ENCODE data around the gene MBP.

The MBP gene

GRCh38 chr18:77113361-77114151 lies 19.0 kb downstream of the MBP start:
- no peak for DNase-seq

- no peak for DNase-seq
These were observed 19.9 kb downstream of the MBP start for GRCh38 chr18:77112747-77113092.

GRCh38 chr18:77111951-77112746 lies 20.4 kb downstream of the MBP start:
- DNase-seq, result no peak

DNA sequence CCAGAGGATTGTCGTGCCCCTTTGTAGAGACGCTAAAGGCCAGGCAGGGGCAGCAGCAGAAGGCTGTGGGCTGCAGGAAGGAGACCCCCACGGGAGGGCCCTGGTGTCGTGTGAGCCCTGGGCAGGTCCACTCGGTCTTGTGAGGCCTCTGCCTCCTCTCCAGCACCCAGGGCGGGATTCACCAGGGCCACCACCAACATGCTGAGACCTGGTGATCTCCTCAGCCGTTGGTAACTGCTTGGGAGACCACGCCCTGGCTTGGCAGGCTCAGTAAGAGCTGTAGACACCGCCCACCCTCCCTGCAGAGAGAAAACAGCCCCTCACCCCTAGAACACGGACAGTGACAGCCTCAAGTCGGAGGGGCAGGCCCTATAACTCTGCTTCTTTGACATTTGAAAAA lies 21.1 kb downstream of the MBP start:
- no peak for DNase-seq

GRCh38 chr18:77110936-77111335 lies 21.6 kb downstream of the MBP start:
- DNase-seq, result no peak

- DNase-seq, result no peak
These were observed 22.2 kb downstream of the MBP start for GRCh38 chr18:77110400-77110799.

GRCh38 chr18:77109648-77110019 lies 22.9 kb downstream of the MBP start:
- no peak for DNase-seq

DNA sequence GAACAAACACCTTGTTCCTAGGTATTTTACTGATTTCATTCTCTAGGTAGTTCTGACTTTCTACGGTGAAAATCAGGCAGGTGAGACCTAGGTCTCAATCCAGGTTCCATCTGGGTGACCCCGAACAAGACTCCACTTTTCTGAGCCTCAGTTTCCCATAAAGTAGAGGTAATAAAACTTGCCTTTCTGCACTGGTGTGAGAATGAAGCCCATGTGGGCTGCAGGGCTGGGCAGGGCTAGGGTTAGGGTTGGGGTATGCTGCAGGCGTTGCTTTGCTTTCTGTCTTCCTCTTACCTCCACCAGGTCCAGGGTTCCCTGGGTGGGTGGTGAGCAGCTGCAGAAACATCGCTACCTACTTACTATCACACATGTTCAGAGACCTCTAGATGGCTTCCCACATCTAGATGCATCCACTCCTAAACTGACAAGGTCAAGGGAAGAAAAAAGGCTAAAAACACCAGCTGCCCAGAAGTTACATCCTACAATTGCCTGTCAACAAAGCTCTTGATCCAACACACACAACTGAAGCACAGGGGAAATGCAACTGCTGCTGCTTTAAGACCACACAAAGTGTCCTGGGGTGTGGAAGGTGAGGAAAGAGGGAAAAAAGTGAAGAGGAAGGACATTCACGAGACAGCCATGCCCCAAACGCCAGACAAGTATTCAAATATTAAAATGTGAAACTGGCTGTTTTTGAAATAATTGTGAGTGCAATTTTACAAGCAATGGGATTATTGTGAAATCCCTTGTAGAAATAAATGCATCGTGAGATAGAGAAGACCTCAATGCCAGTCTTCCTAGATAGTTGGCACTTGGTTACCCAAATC lies 23.5 kb downstream of the MBP start:
- no peak for DNase-seq

GRCh38 chr18:77108001-77108692 lies 24.4 kb downstream of the MBP start:
- peak in 1 of 2 donors; percentile 48 for DNase-seq

- no peak for DNase-seq
These were observed 25.3 kb downstream of the MBP start for GRCh38 chr18:77107292-77107691.

DNA sequence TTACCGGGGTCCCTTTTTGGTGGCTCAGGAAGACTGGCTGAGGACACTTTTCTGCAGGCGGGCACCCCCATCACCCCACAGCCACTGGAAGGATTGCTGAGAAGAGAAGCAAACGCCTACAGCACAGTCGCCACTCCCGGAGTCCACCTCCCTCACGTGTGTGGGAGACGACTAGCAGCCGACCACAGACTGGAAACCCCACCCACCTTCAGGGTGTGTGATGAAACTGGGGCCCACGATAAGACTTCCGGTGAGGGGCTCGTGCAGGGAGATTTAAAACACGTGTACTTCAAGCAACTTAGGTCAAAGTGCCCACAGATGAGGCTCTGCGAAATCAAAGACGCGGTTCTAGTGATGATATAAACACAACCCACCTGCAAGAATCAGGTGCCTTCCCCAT lies 26.3 kb downstream of the MBP start:
- DNase-seq, result no peak

DNA sequence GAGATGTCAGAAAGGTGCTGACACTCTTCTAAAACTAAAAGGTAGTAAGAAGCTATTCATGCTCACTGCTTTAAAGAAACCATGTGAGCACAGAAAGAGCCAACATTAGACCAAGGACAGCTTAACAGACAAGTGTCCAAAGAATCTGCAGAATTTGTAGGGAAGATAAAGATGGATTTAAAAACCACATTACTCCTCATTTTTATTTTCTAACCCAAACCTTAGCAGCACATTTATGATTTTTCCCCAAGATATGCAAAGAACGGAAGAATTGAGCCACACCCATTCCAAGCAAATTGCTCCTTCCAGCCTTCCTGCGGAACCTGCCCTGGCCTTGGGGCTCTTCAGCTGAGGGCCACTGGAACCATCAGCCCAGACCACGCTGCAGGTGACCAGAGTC lies 26.9 kb downstream of the MBP start:
- no peak for DNase-seq

DNA sequence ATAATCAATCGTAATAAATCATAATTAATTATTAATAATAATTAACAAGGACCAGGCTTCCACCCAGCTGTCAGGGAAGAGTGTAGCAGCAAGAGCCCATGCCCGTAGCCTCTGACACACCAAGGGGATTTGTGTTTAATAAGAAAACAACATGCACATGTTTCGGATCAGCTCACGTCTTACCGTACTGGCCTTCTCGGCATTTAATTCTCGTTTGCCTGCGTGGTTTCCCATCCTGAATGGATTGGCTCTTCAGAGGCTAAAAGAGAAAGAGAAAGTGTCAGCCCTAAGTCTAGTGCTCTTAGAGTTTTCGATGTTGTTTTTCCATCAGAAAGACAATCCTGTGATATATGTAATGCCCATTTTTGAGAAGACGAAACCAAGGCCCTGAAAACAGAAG lies 27.6 kb downstream of the MBP start:
- no peak for DNase-seq

GRCh38 chr18:77103991-77104531 lies 28.5 kb downstream of the MBP start:
- no peak for DNase-seq

- no peak for DNase-seq
These were observed 29.3 kb downstream of the MBP start for GRCh38 chr18:77103187-77103850.

DNA sequence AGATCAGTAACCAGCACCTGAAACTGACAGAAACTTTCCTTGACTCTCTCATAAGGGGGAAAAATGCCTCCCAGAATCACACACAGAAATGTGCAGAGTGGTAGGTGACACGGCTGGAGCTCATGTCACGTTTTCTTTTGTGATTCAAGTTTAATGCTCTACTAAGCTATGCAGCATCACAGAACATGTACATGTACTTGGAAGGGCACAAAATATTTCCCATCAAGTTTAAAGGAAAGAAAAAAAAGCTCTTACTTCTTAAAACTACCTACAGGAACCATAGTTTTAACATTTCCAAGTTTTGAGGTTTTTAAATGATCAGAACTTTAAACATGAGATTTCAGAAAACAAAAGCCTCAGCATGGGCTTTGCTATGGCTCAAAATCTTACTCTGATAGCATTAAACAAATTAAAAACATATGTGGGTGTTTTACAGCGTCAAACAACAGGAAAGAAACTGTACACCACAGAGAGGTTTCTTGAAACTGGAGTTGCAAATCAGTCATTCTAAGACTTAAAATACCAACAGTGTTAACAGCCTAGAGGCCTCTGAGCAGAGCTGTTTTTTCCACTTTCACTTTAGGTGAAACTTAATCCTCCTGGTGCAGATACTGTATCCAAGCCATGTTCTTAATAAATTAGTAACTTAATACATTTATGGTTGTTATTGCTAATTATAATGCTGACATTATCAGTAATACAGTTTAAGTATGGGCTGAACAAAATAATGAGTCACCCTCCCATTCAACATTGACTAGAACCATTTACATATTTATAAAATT lies 30.1 kb downstream of the MBP start:
- DNase-seq, result peak in 1 of 2 donors; percentile 35

DNA sequence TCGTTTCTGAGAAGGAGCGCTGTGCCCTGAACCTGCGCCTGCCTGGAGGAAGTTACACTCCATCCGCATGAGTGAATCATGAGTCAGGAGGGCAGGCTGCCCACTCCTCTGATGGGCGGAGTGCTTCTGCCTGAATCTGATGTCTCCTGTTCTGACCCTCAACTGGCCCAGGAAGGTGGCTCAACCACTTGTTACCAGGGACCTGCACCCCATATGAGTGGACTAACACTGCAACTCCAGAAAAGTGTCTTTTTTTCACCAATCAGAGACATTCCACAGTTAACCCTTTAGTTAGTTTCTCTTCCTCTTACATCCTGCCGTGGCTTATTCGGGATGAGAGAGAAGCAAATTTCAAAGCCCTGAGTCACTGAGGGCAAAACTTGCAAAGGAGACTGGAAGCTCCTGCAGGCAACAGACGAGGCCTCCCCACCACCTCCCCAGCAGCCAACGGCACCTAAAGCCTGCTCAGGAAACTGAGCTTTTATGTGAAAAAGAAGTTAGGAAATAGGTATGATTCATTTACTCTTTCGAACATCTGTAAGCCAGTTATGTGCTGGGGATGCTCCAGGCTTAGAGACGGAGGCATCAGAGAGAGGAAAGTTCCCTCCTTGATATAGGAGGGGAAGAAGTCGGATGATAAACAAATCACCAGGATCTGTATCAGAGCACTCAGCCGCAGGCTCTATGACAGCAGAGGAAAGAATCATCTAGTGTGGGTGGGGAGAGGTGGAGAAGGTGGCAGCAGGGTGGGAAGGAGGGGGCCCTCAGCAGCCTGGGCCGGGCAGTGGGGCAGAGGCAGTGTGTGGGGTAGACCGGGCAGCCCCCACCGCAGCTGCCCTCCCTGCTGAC lies 30.9 kb downstream of the MBP start:
- DNase-seq, result peak; percentile 63 to 77

DNA sequence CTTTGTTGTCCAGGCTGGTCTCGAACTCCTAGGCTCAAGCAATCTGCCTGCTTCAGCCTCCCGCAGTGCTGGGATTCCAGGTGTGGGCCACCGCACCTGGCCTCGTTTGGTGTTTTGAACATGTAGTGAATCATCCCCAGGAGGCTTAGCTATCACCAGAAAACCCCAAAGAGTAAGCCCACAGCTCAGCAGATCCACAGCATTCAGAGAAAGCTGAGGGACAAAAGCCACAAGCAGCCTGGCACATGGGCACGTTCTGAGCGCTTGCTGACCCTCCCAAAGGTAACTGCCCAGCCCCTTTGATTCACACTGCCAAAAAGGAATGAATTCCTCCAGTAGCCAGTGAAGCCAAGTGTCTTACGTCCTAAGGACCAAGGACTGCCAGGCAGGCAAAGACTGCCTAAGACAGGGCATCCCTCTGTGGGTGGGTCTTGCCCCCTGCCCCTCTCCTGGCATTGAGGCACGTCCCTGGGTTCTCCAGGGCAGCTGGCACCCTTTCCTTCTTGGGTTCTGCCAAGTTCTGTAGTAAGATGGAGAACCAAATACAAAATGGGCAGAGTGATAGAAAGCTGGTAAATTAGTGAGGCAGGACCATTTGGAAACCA lies 31.7 kb downstream of the MBP start:
- no peak for DNase-seq

DNA sequence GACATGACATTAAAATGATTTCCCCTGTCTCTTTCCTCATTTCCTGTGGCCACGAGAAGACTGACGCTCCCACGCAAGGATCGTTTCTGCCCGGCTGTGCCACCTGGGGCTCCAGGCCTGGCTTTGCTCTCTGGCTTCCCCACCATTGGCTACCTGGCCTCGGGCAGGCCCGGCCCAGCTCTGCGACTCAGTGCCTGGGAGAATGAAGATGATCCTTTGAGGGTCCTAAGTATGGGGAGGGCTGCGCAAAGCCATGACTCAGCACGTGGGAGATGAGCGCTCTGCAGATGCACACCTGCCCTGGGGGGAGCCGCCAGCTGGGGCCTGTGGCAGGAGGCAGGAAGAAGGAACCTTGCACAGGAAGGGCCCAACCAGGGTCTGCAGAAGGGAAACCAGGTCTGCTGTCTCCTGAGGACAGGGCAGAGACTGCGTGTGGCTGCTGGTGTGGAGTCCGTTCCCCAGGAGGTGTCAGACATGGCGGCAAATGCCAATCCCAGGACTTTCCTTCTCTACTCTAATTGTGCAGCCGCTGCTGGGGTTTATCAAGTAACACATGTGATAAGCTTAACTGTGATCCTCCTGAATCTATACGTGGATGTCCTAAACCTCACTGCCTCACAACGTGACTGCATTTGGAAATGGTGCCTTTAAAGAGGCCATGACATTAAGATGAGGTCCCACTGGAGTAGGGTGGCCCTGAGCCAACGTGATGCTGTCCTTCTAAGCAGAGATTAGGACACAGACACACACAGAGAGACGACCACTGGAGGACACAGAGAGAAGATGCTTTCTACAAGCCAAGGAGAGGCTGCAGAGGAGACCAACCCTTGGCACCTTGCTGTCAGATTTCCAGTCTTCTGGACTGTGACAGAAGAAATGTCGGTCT lies 32.9 kb downstream of the MBP start:
- no peak for DNase-seq

Measured in bone marrow (tissue), 2 donors.